GOT3 (cell line): ENCODE data around the gene DLEC1.
A peak's percentile ranks its signal among the peaks of the same experiment; 100 is the strongest.
"Not testable (repeated sequence)": the region's sequence is repeated elsewhere in the genome, so short reads cannot be mapped to it uniquely, and the experiment has no call there.

Experiments
- DNase-seq: peaks from one replicate; lab custom pipeline; 2025; ENCODE audit warnings: mixed read lengths; lab: John Stamatoyannopoulos, UW

DLEC1 gene

GRCh38 chr3:38154625-38155255 is 115.7 kb downstream of the DLEC1 start:
- no peak for DNase-seq

- DNase-seq: no peak
Observed at GRCh38 chr3:38155825-38156224, 116.8 kb downstream of the DLEC1 start.

- no peak for DNase-seq
Observed at GRCh38 chr3:38157117-38157516, 118.1 kb downstream of the DLEC1 start.

- no peak for DNase-seq
Observed at GRCh38 chr3:38157595-38157994, 118.6 kb downstream of the DLEC1 start.

- no peak for DNase-seq
Observed at GRCh38 chr3:38158472-38158871, 119.5 kb downstream of the DLEC1 start.

- DNase-seq: not testable (repeated sequence)
Observed at GRCh38 chr3:38160704-38161103, 121.7 kb downstream of the DLEC1 start.

GRCh38 chr3:38163117-38163840 is 124.3 kb downstream of the DLEC1 start:
- DNase-seq: no peak

- no peak for DNase-seq
Observed at GRCh38 chr3:38163841-38164642, 125.0 kb downstream of the DLEC1 start.

GRCh38 chr3:38164643-38164951 is 125.6 kb downstream of the DLEC1 start:
- no peak for DNase-seq

- peak; percentile 90 for DNase-seq
Observed at GRCh38 chr3:38164952-38165721, 126.1 kb downstream of the DLEC1 start, which contains the start of gene OXSR1. TSS of gene OXSR1 (plus strand) at chr3:38165537. CDS start at chr3:38165877, 340 bp downstream.

GRCh38 chr3:38165722-38166387 is 126.8 kb downstream of the DLEC1 start:
- no peak for DNase-seq

- DNase-seq: no peak
Observed at GRCh38 chr3:38167591-38167990, 128.6 kb downstream of the DLEC1 start.

GRCh38 chr3:38168151-38169026 is 129.4 kb downstream of the DLEC1 start:
- no peak for DNase-seq

GRCh38 chr3:38169027-38169317 is 130.0 kb downstream of the DLEC1 start:
- DNase-seq: no peak

- DNase-seq: no peak
Observed at GRCh38 chr3:38170722-38171121, 131.7 kb downstream of the DLEC1 start.

- no peak for DNase-seq
Observed at GRCh38 chr3:38171622-38172021, 132.6 kb downstream of the DLEC1 start.
